ENCODE measurements around the gene RASSF6. TPM values are rescaled to one million over a fixed set of nuclear protein-coding genes. Genes with fewer than 3 reads are reported as not detected.
"Not testable (repeated sequence)": the region's sequence is repeated elsewhere in the genome, so short reads cannot be mapped to it uniquely, and the experiment has no call there.

RASSF6 gene
- total RNA-seq, 2 experiments from 2014 or later = 48.3 to 62.2 TPM

DNA sequence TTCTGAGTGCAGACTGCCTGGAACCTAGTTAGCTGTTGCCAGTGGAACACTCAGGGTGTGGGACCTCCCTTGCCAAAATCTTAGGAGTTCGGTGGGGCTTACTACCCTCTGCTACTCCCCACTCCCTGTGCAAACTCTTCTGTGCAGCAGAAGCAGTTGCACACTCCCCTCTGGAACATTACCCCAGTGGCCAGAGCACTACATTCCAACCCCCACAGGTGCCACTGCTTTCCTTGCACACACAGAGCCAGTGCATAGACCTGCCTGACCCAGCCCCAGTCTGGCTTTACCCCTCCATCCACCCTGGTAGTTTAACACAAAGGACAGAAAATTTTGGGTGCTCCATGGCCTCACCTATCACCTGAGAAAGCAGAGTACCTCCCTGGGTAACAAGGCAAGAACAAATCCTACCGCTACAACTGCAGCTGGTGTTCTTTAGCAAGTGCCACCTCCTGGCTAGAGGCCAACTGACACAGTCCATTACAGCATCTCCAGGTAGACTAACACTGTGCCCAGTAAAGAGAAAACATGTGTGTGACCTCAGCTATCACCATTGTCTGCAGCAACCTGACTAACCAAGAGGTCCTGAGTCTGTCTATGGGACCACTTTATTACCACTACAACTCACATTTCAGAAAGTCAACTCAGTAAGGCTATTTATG is 11.5 kb upstream of the RASSF6 start:
- POLR2A ChIA-PET = interaction anchor here (1.0 kb wide), 1 partner anchor 23 kb away, joined by 3 read pairs; no protein-coding TSS in a partner anchor
- Histone ChIP-seq H3K9me2 (ENCODE audit: insufficient read depth, low read length) (no peaks in the 10 kb centered on the region), H3K36me3 (ENCODE audit: insufficient read depth, low read length) (no peaks in the 10 kb centered on the region), H3K4me3 (ENCODE audit: low read depth, low read length, poor library complexity, severe bottlenecking) (no peak overlapping the region), H3K9me3 (ENCODE audit: low read length) (peaks cover 14% of the 10 kb centered on the region; the same call in 1 of the 2 replicates), H3K4me2 (ENCODE audit: low read length) (no peak overlapping the region), H4K20me1 (ENCODE audit: insufficient read depth, low read length) (no peaks in the 10 kb centered on the region), H2AFZ (ENCODE audit: low read length) (no peak overlapping the region; the same call in 1 of the 2 replicates), H3K27ac (ENCODE audit: low read depth, low read length, poor library complexity, severe bottlenecking) (no peak overlapping the region), H3K79me2 (ENCODE audit: insufficient read depth, low read depth, low read length) (no peaks in the 10 kb centered on the region), H3K4me1 (ENCODE audit: insufficient read depth, low read length, poor library complexity, severe bottlenecking) (peaks cover 6% of the 10 kb centered on the region)
- intact Hi-C loops (cut with micrococcal nuclease; ENCODE audit: unreplicated experiment) = no loop called here
- BruUV-seq (replicated peaks) = no TSS peak
- TF ChIP-seq, protein P1, sequence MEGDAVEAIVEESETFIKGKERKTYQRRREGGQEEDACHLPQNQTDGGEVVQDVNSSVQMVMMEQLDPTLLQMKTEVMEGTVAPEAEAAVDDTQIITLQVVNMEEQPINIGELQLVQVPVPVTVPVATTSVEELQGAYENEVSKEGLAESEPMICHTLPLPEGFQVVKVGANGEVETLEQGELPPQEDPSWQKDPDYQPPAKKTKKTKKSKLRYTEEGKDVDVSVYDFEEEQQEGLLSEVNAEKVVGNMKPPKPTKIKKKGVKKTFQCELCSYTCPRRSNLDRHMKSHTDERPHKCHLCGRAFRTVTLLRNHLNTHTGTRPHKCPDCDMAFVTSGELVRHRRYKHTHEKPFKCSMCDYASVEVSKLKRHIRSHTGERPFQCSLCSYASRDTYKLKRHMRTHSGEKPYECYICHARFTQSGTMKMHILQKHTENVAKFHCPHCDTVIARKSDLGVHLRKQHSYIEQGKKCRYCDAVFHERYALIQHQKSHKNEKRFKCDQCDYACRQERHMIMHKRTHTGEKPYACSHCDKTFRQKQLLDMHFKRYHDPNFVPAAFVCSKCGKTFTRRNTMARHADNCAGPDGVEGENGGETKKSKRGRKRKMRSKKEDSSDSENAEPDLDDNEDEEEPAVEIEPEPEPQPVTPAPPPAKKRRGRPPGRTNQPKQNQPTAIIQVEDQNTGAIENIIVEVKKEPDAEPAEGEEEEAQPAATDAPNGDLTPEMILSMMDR (conservative IDR thresholded peaks at IDR 0.05; ENCODE audit: low read length) = no peak
- TF ChIP-seq EZH2phosphoT487 (IDR thresholded peaks at IDR 0.05; ENCODE audit: borderline replicate concordance, low read depth, low read length) = no peak
- DNase-seq (ENCODE audit: low spot score) = no peak
- CTCF ChIA-PET (ENCODE audit: unreplicated experiment) = no interaction called here

DNA sequence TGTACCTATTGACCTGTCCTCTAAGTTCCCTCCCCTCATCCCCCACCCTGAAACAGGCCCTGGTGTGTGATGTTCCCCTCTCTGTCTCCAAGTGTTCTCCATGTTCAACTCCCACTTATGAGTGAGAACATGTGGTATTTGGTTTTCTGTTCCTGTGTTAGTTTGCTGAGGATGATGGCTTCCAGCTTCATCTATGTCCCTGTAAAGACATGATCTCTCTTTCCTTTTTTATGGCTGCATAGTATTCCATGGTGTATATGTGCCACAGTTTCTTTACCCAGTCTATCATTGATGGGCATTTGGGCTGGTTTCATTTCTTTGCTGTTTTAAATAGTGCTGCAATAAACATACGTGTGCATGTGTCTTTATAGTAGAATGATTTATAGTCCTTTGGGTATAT is 8.6 kb upstream of the RASSF6 start:
- H3K4me3 ChIP-seq (ENCODE audit: low read depth, low read length, poor library complexity, severe bottlenecking); CTCF ChIA-PET (ENCODE audit: unreplicated experiment); POLR2A ChIA-PET; intact Hi-C loops (cut with micrococcal nuclease; ENCODE audit: unreplicated experiment); BruUV-seq (replicated peaks); DNase-seq (ENCODE audit: low spot score); H2AFZ ChIP-seq (ENCODE audit: low read length); H3K79me2 ChIP-seq (ENCODE audit: insufficient read depth, low read depth, low read length); H3K4me2 ChIP-seq (ENCODE audit: low read length); H3K27ac ChIP-seq (ENCODE audit: low read depth, low read length, poor library complexity, severe bottlenecking); H4K20me1 ChIP-seq (ENCODE audit: insufficient read depth, low read length); H3K36me3 ChIP-seq (ENCODE audit: insufficient read depth, low read length); H3K9me2 ChIP-seq (ENCODE audit: insufficient read depth, low read length): not testable (repeated sequence)
- Histone ChIP-seq H3K9me3 (ENCODE audit: low read length) (peaks cover 14% of the 10 kb centered on the region; the same call in 1 of the 2 replicates), H3K4me1 (ENCODE audit: insufficient read depth, low read length, poor library complexity, severe bottlenecking) (peaks cover 15% of the 10 kb centered on the region)

DNA sequence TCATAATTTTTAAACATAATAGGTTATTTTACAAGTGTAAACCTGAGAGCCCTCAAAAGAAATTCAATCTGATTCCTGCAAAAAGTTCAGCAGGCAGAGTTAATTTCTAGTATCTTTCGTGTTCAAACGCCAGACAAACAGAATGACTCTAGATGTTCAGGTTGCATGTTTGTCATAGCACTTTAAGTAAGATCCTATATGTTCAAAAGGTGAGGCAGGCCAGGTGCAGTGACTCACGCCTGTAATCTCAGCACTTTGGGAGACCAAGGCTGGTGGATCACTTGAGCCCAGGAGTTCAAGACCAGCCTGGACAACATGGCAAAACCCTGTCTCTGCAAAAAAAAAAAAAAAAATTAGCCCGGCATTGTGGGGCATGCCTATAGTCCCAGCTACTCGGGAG is 1.1 kb upstream of the RASSF6 start:
- ChIA-PET CTCF (ENCODE audit: unreplicated experiment) (no interaction called here), POLR2A (interaction anchor here (0.7 to 7.0 kb wide), 7 partner anchors 11 to 51 kb away, joined by 3 to 115 read pairs (median 22); no protein-coding TSS in a partner anchor)
- Histone ChIP-seq H3K9me3 (ENCODE audit: low read length) (no peaks in the 10 kb centered on the region), H4K20me1 (ENCODE audit: insufficient read depth, low read length) (no peaks in the 10 kb centered on the region), H3K4me2 (ENCODE audit: low read length) (peak overlapping the region; percentile 93), H3K36me3 (ENCODE audit: insufficient read depth, low read length) (peaks cover 33% of the 10 kb centered on the region), H3K9me2 (ENCODE audit: insufficient read depth, low read length) (no peaks in the 10 kb centered on the region), H3K4me3 (ENCODE audit: low read depth, low read length, poor library complexity, severe bottlenecking) (peak overlapping the region; percentile 85), H3K4me1 (ENCODE audit: insufficient read depth, low read length, poor library complexity, severe bottlenecking) (peaks cover 44% of the 10 kb centered on the region), H2AFZ (ENCODE audit: low read length) (peak overlapping the region; percentile 73; the same call in 1 of the 2 replicates), H3K27ac (ENCODE audit: low read depth, low read length, poor library complexity, severe bottlenecking) (peak overlapping the region; percentile 100), H3K79me2 (ENCODE audit: insufficient read depth, low read depth, low read length) (peaks cover 58% of the 10 kb centered on the region)
- TF ChIP-seq, protein P1 (conservative IDR thresholded peaks at IDR 0.05; ENCODE audit: low read length) = no peak
- TF ChIP-seq EZH2phosphoT487 (IDR thresholded peaks at IDR 0.05; ENCODE audit: borderline replicate concordance, low read depth, low read length) = no peak
- BruUV-seq (replicated peaks) = no TSS peak
- intact Hi-C loops (cut with micrococcal nuclease; ENCODE audit: unreplicated experiment) = loop anchor here (2.0 kb wide), 1 partner anchor 31 kb away; no protein-coding TSS in a partner anchor
- no peak for DNase-seq (ENCODE audit: low spot score)
